ENCODE data around the gene CDH16. TPM values are rescaled to one million over a fixed set of nuclear protein-coding genes. Genes with fewer than 3 reads are reported as not detected.

Gene CDH16
- total RNA-seq, 2 experiments from 2014 or later = not detected

DNA sequence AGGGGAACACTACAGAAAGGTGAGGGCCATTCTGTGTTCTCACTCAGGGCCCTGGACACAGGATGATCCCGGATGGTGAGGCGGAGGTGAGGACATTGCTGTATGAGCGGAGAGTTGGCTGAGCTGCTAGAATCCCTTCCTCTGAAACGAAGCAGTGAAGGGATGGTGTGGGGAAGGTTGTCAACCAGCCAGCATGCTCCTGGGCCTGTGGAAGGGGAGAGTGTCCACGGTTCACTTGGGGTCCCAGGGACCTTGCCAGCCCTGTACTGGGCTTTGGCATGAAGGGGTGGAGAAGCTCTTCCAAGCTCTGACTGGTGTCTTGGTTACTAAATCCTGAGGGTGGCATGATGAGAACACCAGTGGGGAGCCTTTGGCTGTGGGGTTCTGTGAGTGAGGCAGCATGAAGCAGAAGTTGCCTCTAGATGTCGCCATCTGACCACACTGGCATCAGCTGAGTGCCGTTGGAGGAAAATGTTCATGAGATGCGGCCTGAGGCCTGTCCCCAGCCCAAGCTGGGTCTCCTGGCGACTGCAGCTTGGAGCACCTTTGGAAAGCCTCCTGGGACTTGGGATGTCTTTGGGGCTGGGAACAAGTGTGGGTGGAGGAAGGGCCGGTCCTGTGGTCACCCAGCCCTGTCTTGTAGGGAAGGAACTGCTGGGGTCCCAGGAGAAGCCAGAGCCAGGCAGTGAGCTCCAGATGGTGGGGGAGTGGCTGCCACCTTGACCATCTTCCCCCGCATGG is 23.6 kb downstream of the CDH16 start:
- H3K4me3 Mint-ChIP-seq = no peak overlapping the region
- H3K9me3 Mint-ChIP-seq = no peaks in the 10 kb centered on the region
- H3K36me3 Mint-ChIP-seq (ENCODE audit: low read depth) = peaks cover 5% of the 10 kb centered on the region
- peak; percentile 76 for DNase-seq
- no peak overlapping the region for H3K27ac Mint-ChIP-seq
- peaks cover 24% of the 10 kb centered on the region for H3K4me1 Mint-ChIP-seq
- POLR2A ChIA-PET = interaction anchor here (0.5 to 1.9 kb wide), 6 partner anchors 11 to 234 kb away, joined by 3 to 7 read pairs (median 4); partner anchors contain the start of gene PDP2
- CTCF ChIA-PET = interaction anchor here (0.8 to 6.3 kb wide), 22 partner anchors 9 to 349 kb away, joined by 3 to 57 read pairs (median 4); partner anchors contain the start of genes NAE1, PDP2 and RRAD
- H3K27me3 Mint-ChIP-seq = no peaks in the 10 kb centered on the region

DNA sequence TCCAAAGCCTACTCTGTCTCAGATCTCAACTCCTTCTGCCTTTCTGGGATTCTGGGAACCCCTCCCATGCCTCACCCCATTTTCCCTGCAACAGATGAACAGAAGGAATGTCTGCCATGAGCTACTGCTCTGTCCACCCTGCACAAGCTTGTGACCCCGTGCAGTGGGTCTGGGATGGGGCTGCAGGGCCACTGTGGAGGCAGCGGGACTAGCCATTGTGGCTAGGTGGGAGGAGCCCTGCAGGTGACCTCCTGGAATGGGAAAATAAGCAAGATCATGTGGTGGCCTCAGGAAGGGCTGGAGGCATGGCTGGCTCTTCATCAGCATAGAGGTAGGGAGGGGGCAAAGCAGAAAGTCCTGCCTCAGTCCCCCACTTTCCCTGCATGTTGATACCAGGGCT is 24.6 kb downstream of the CDH16 start:
- no peak for DNase-seq
- CTCF ChIA-PET = interaction anchor here (1.2 to 6.3 kb wide), 9 partner anchors 10 to 261 kb away, joined by 4 to 57 read pairs (median 12); partner anchors contain the start of genes NAE1, PDP2 and RRAD
- Mint-ChIP-seq H3K27me3 (no peaks in the 10 kb centered on the region), H3K9me3 (no peaks in the 10 kb centered on the region), H3K27ac (no peak overlapping the region), H3K36me3 (ENCODE audit: low read depth) (peaks cover 8% of the 10 kb centered on the region), H3K4me1 (peaks cover 24% of the 10 kb centered on the region), H3K4me3 (no peak overlapping the region)
- POLR2A ChIA-PET = interaction anchor here (1.6 kb wide), 2 partner anchors 19 to 26 kb away, joined by 4 to 5 read pairs; no protein-coding TSS in a partner anchor

DNA sequence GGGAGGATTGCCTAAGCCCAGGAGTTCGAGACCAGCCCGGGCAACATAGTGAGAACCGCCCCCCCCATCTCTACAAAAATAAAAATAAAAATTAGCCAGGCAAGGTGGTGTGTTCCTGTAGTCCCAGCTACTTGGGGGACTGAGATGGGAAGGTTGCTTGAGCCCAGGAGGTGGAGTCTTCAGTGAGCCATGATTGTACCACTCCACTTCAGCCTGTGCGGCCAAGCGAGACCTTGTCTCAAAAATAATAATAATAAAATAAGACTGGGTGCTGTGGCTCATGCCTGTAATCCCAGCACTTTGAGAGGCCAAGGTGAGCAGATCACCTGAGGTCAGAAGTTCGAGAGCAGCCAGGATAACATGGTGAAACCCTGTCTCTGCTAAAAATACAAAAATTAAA is 26.9 kb downstream of the CDH16 start:
- Mint-ChIP-seq H3K36me3 (ENCODE audit: low read depth) (peaks cover 17% of the 10 kb centered on the region), H3K4me1 (peaks cover 39% of the 10 kb centered on the region), H3K9me3 (no peaks in the 10 kb centered on the region), H3K27ac (no peak overlapping the region), H3K4me3 (no peak overlapping the region), H3K27me3 (no peaks in the 10 kb centered on the region)
- DNase-seq = no peak
- CTCF ChIA-PET = interaction anchor here (1.2 to 4.0 kb wide), 7 partner anchors 10 to 61 kb away, joined by 4 to 22 read pairs (median 7); partner anchors contain the start of genes NAE1 and PDP2
- POLR2A ChIA-PET = interaction anchor here (0.8 to 1.2 kb wide), 2 partner anchors 12 to 143 kb away, joined by 3 to 5 read pairs; partner anchors contain the start of gene PDP2

DNA sequence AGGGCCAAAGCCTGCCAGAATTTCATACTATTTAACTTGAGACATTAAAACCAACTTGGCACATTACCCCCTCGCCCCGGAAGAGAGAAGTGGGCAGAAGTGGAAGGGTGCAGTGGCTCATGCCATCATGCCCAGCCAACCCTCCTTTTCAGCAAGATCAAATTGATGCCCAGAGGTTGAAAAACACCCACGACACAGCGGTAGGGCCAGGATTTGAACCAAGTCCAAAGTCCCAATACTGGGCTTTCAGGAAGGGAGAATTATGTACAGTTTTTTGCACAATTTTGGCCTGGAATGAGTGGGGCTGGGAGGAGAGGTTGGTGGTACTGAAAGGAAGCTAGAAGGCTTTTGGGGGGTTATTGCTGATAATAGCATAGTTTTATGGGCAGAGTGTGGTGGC is 27.3 kb downstream of the CDH16 start:
- ChIA-PET CTCF (interaction anchor here (1.7 to 2.0 kb wide), 3 partner anchors 11 to 61 kb away, joined by 4 to 10 read pairs (median 8); partner anchors contain the start of gene NAE1), POLR2A (interaction anchor here (1.0 to 1.2 kb wide), 2 partner anchors 11 to 14 kb away, joined by 3 to 5 read pairs; partner anchors contain the start of gene PDP2)
- Mint-ChIP-seq H3K4me3 (no peak overlapping the region), H3K36me3 (ENCODE audit: low read depth) (peaks cover 21% of the 10 kb centered on the region), H3K27ac (no peak overlapping the region), H3K9me3 (no peaks in the 10 kb centered on the region), H3K27me3 (no peaks in the 10 kb centered on the region), H3K4me1 (peaks cover 43% of the 10 kb centered on the region)
- DNase-seq = no peak

DNA sequence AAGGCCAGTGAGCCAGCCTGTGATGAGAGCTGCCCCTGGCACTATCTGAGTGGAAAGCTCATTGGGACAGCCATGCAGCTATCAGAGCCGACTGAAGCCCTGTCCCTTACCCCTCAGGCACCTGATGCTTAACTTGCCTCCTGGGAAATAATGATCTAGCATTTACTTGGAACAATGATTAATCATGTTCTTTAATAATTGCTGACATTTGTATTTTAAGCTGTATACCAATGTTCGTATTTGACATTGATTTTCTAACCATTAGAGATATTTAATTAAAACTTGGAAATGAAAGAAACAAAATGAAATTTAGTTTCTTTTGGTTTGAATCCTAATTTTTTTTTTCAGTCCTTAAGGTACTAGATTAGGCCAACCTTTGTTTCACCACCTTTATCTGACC is 27.9 kb downstream of the CDH16 start:
- H3K27me3 Mint-ChIP-seq = no peaks in the 10 kb centered on the region
- DNase-seq = no peak
- peaks cover 22% of the 10 kb centered on the region for H3K36me3 Mint-ChIP-seq (ENCODE audit: low read depth)
- ChIA-PET POLR2A (interaction anchor here (0.5 to 2.0 kb wide), 3 partner anchors 10 to 467 kb away, joined by 3 to 6 read pairs (median 3); no protein-coding TSS in a partner anchor), CTCF (interaction anchor here (1.0 to 2.0 kb wide), 4 partner anchors 9 to 60 kb away, joined by 6 to 10 read pairs (median 9); partner anchors contain the start of gene NAE1)
- H3K27ac Mint-ChIP-seq = no peak overlapping the region
- no peaks in the 10 kb centered on the region for H3K9me3 Mint-ChIP-seq
- H3K4me1 Mint-ChIP-seq = peaks cover 42% of the 10 kb centered on the region
- no peak overlapping the region for H3K4me3 Mint-ChIP-seq

DNA sequence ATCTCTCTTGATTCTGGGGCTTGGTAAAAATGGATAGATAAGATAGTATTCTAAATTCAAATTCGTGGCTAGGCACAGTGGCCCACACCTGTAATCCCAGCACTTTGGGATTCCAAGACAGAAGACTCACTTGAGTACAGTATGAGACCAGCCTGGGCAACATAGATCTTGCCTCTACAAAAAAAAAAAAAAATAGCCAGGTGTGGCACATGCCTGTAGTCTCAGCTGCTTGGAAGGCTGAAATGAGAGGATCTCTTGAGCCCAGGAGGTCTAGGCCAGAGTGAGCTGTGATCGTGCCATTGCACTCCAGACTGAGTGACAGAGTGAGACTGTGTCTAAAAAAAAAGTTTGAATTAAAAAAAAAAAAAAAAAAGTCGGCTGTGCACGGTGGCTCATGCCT is 29.1 kb downstream of the CDH16 start:
- H3K4me1 Mint-ChIP-seq = peaks cover 45% of the 10 kb centered on the region
- ChIA-PET CTCF (interaction anchor here (1.7 to 2.0 kb wide), 3 partner anchors 21 to 59 kb away, joined by 4 to 10 read pairs (median 8); partner anchors contain the start of gene NAE1), POLR2A (interaction anchor here (0.7 to 2.0 kb wide), 2 partner anchors 9 to 17 kb away, joined by 3 to 6 read pairs; no protein-coding TSS in a partner anchor)
- no peak for DNase-seq
- no peak overlapping the region for H3K4me3 Mint-ChIP-seq
- H3K9me3 Mint-ChIP-seq = no peaks in the 10 kb centered on the region
- no peaks in the 10 kb centered on the region for H3K27me3 Mint-ChIP-seq
- H3K27ac Mint-ChIP-seq = no peak overlapping the region
- H3K36me3 Mint-ChIP-seq (ENCODE audit: low read depth) = peaks cover 34% of the 10 kb centered on the region

DNA sequence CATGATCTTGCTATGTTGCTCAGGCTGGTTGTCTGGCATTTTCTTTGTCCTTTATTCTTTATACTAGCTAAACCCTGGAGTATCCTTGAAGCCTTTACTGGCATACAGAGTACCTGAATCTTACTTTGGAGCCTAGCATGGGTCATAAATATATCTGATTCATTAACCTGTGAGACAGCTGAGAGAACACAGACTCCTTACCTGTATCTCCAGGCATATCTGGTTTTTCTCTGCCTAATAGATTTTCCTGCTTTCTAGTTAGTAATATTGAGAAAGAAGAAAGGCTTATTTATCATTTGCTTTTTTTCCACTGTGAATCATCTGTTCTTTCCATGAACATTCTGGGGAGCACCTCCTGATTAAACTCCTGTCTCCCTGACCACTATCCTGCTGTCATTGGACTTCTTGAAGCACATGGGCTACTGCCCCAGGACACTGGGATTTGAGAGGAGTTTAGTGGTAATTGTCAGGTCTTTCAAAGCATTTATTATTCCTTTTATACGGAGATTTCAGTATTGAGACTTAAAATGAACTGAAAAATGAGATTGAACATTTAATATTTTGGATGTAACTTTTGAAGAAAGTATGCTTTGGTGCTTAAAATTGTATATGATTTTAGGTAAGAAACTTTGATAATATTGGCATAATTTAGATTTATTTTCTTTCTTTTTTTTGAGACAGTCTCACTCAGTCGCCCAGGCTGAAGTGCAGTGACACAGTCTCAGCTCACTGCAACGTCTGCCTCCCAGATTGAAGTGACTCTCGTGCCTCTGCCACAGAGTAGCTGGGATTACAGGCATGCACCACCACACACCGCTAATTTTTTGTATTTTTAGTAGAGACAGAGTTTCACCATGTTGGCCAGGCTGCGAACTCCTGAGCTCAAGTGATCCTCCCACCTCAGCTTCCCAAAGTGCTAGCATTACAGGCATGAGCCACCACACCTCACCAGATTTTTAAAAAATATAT is 29.8 kb downstream of the CDH16 start:
- peaks cover 40% of the 10 kb centered on the region for H3K36me3 Mint-ChIP-seq (ENCODE audit: low read depth)
- CTCF ChIA-PET = interaction anchor here (0.6 to 1.7 kb wide), 2 partner anchors 40 to 145 kb away, joined by 4 to 5 read pairs; no protein-coding TSS in a partner anchor
- H3K4me3 Mint-ChIP-seq = no peak overlapping the region
- peaks cover 41% of the 10 kb centered on the region for H3K4me1 Mint-ChIP-seq
- DNase-seq = no peak
- no peak overlapping the region for H3K27ac Mint-ChIP-seq
- POLR2A ChIA-PET = interaction anchor here (0.7 to 2.0 kb wide), 3 partner anchors 8 to 16 kb away, joined by 3 to 6 read pairs (median 4); no protein-coding TSS in a partner anchor
- H3K9me3 Mint-ChIP-seq = no peaks in the 10 kb centered on the region
- H3K27me3 Mint-ChIP-seq = no peaks in the 10 kb centered on the region

DNA sequence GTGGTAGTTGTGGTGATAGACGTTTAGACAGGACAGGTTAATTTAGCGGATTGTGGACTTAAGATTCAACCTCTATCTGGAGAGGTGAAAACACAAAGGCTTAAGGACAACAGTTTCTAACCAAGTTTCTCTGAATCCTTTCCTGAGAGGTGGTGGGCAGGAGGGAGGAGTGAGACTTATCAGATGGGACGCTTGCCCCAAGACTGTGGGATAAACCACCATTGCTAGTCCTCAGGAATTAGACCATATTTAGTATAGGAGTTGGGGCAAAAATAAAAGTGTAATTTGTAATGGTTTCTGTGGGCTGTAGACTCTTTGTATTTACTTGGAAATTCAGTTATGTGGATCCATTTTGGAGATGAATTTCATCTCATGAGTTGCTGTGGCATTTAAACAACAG is 31.8 kb downstream of the CDH16 start:
- ChIA-PET POLR2A (no interaction called here), CTCF (interaction anchor here (1.3 kb wide), 1 partner anchor 19 kb away, joined by 6 read pairs; no protein-coding TSS in a partner anchor)
- Mint-ChIP-seq H3K4me3 (no peak overlapping the region), H3K4me1 (peaks cover 37% of the 10 kb centered on the region), H3K9me3 (no peaks in the 10 kb centered on the region), H3K27ac (no peak overlapping the region), H3K36me3 (ENCODE audit: low read depth) (peaks cover 40% of the 10 kb centered on the region), H3K27me3 (no peaks in the 10 kb centered on the region)
- no peak for DNase-seq

DNA sequence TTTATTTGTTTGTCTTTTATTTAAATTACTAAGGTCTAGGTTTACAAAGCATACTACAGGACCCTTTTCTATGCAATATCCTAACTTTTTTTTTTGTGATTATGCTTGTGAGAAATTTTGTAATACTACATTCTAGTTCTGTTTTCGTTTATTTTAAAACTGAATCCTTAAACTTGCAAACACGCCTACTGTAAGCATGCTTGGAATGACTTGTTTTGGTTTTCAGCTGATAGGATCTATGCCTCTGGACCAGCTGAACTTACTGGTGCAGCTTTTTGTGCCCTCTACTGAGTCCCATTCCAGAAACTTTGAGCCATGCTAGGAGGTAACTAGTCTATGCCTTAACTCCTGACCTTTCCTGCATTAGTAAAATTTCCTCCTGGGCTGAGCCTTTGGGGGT is 32.4 kb downstream of the CDH16 start:
- H3K4me1 Mint-ChIP-seq = peaks cover 43% of the 10 kb centered on the region
- H3K36me3 Mint-ChIP-seq (ENCODE audit: low read depth) = peaks cover 38% of the 10 kb centered on the region
- DNase-seq = no peak
- no peaks in the 10 kb centered on the region for H3K9me3 Mint-ChIP-seq
- H3K4me3 Mint-ChIP-seq = no peak overlapping the region
- ChIA-PET POLR2A (interaction anchor here (1.1 kb wide), 1 partner anchor 542 kb away, joined by 3 read pairs; no protein-coding TSS in a partner anchor), CTCF (interaction anchor here (1.3 to 1.7 kb wide), 3 partner anchors 9 to 19 kb away, joined by 4 to 7 read pairs (median 6); no protein-coding TSS in a partner anchor)
- H3K27ac Mint-ChIP-seq = no peak overlapping the region
- H3K27me3 Mint-ChIP-seq = no peaks in the 10 kb centered on the region

DNA sequence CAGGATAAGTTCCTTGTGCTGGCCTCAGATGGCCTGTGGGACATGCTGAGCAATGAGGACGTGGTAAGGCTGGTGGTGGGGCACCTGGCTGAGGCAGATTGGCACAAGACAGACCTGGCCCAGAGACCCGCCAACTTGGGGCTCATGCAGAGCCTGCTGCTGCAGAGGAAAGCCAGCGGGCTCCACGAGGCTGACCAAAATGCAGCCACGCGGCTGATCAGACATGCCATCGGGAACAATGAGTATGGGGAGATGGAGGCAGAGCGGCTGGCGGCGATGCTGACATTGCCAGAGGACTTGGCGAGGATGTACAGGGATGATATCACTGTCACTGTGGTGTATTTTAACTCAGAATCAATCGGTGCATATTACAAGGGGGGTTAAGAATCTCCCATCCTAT is 33.2 kb downstream of the CDH16 start:
- no peaks in the 10 kb centered on the region for H3K9me3 Mint-ChIP-seq
- H3K27me3 Mint-ChIP-seq = no peaks in the 10 kb centered on the region
- peaks cover 35% of the 10 kb centered on the region for H3K36me3 Mint-ChIP-seq (ENCODE audit: low read depth)
- POLR2A ChIA-PET = interaction anchor here (1.1 kb wide), 1 partner anchor 543 kb away, joined by 3 read pairs; no protein-coding TSS in a partner anchor
- DNase-seq = no peak
- no peak overlapping the region for H3K27ac Mint-ChIP-seq
- peaks cover 43% of the 10 kb centered on the region for H3K4me1 Mint-ChIP-seq
- CTCF ChIA-PET = interaction anchor here (1.3 to 1.7 kb wide), 2 partner anchors 10 to 17 kb away, joined by 4 to 7 read pairs; no protein-coding TSS in a partner anchor
- H3K4me3 Mint-ChIP-seq = no peak overlapping the region

DNA sequence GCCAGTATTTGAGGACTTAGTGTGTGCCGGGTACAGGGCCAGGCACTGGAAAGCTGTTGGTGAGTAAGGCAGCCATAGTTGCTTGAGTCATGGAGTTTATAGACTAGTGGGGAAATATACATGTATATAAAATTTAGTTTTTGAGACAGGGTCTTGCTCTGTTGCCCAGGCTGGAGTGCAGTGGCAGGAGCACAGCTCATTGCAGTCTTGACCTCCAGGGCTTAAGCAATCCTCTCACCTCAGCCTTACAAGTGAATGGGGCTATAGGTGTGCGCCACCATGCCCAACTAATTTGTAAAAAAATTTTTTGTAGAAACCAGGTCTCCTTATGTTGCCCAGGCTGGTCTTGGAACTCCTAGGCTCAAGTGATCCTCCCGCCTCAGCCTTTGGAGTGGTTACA is 36.0 kb downstream of the CDH16 start:
- H3K27ac Mint-ChIP-seq = no peak overlapping the region
- peaks cover 26% of the 10 kb centered on the region for H3K36me3 Mint-ChIP-seq (ENCODE audit: low read depth)
- H3K27me3 Mint-ChIP-seq = no peaks in the 10 kb centered on the region
- H3K4me3 Mint-ChIP-seq = no peak overlapping the region
- no peak for DNase-seq
- CTCF ChIA-PET = interaction anchor here (1.3 to 4.3 kb wide), 7 partner anchors 10 to 52 kb away, joined by 3 to 35 read pairs (median 13); partner anchors contain the start of gene NAE1
- H3K4me1 Mint-ChIP-seq = peaks cover 60% of the 10 kb centered on the region
- no peaks in the 10 kb centered on the region for H3K9me3 Mint-ChIP-seq
- POLR2A ChIA-PET = interaction anchor here (0.9 kb wide), 1 partner anchor 52 kb away, joined by 4 read pairs; the partner anchor contains the start of gene NAE1

Measured in activated CD4-positive, alpha-beta memory T cell treated with anti-CD3 and anti-CD28 coated beads, Interleukin-2, amount 10 ng/mL, durations not matched to agents 7 days and 5 days (primary cell).